ENCODE data around the gene CPEB2. TPM values are rescaled to one million over a fixed set of nuclear protein-coding genes. Genes with fewer than 3 reads are reported as not detected.

The CPEB2 gene
- total RNA-seq = 19.8 TPM

DNA sequence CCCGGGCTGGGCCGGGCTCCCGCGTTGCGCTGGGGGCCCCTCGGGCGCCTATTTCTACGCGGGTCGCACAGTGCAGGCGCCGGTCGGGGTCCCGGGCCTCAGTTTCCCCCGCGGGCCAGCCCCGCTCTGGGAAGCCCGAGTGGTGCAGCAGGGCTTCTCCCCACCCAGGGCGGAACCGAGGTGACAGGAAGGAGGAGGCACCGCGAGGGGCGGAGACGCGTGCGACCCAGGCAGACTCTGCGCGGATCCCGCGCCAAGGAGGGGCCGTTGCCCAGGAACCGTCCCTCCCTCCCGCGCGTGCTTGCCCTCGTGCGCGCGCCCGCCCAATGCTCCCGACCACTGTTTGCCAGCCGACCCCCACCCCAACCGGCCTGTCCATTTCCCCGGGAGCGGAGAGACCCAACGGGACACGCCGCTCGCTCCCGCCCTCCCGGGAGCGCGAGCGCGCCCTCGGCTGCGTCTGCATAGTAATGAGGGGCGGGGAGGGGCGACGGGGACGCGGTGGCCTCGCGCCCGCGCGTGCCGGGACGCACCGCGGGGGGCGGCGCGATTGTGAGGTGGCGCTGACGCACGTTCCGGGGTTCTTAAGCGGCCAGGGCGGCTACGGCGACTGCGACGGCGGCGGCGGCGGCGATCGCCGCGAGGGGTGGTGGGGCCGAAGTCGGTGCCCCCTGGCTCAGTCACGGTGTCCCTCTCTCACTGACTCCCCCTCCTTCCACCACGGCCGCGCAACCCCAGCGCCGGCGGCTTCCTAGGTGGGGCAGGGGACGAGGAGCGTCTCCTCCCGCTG is at the start of gene CPEB2:
Gene CPEB2, plus strand, starts transcription at position 613 of the 790 bp plus-strand sequence. CDS start 193 bp downstream, outside the sequence.
- peak; percentile 95 for DNase-seq (ENCODE audit: low spot score)

DNA sequence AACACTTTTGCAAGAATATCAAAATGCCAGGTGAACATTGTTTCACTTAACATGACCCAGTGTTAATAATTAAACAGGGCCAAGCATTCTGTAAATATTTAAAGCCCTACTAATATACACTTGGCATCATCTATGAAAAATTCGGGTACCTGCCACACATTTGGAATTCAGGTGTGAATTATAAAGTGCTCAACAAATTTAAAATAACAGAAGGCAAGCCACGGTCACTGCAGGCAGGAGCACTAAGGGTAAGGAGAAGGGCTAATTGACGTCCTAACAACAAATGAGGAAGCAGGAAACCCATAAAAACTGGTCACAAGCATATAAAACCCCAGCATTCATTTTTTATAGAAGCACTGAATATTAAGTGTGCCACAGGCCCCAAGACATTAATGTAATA is 43.8 kb upstream of the CPEB2 start:
- DNase-seq (ENCODE audit: low spot score) = no peak

DNA sequence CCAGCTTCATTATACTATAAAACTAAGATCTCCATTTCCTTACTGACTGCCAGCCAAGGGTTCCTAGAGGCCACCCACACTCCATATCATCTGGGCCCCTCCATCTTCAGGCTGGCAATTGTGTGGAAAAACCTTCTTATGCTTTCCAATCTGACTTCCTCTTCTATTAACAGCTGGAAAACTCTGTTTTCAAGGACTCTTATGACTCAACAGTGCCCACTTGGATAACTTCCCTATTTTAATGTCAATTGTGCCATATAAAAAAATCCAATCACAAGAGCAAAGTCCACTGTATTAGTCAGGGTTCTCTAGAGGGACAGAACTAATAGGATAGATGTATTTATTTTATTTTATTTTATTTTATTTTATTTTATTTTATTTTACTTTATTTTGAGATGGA is 41.0 kb upstream of the CPEB2 start:
- no peak for DNase-seq (ENCODE audit: low spot score)

DNA sequence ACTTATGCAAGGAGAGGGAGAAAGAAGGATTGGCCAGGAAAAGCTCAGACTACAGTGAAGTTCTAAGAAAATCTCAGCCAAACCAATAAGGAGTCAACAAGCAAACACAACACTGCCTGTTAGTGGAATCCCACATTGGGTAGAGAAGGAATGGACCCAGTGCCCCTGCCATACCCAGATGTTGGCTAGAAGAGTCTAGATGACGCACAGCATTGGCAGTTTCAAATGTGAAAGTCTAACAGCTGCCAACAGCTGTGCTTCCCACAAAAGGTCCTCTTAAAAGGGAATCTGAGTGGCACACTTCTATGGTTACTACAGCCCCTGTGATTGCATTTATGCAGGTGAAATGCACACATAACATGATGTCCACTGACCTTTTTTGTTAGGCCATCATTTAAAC is 37.2 kb upstream of the CPEB2 start:
- DNase-seq (ENCODE audit: low spot score) = no peak

DNA sequence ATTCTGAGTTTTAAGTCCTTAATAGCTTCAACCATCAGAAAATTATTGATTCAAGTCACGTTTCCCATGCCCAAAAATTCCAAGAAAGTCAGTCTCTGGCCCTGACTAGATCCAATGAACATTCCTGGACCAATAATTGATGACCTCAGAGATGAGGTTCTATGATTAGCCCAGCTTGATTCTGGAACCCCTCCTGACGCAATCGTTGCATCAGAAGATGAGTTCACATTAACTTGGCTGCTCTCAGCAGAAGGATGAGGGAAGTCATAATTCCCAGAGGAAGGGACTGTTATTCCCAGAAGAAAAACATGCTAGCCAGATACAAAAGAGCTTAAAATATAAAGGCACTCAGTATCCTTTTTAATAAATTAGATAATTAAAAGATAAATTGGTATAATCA is 34.3 kb upstream of the CPEB2 start:
- no peak for DNase-seq (ENCODE audit: low spot score)

DNA sequence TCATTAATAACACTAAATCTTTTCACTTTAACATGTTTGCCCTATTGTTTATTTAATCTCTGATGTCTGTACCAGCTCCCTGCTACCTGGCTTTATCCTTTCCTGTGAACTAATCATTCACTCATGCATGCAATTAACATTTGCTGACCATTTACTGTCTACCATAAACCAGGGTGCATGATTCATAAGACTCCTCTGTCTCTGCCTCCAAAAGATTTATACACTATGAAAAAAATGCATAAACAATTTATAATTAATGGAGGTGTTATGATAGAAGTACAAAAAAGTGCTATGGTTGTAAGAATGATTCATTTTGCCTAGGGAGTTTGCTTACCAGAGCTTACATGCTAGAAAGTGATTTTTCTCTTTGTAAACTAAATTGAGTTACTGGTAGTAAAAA is 24.5 kb upstream of the CPEB2 start:
- DNase-seq (ENCODE audit: low spot score) = no peak

DNA sequence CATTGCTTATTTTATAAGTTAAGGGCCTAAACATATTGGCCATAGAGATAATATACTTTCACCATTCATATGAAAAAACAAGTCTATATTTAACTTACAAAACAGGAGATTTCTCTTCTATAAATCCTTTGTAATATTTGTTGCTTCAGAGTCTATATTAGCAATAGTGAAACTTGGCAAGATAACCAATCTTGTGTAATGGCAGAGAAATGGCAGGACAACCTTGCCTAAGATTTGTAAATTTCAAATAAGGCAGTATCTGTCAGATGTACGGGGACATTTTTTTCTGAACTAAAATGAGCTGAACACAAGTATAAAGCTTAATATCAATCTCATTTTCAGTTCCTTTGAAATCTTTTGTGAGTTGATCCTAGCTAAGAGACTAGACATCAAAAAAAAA is 17.8 kb upstream of the CPEB2 start:
- DNase-seq (ENCODE audit: low spot score) = no peak

DNA sequence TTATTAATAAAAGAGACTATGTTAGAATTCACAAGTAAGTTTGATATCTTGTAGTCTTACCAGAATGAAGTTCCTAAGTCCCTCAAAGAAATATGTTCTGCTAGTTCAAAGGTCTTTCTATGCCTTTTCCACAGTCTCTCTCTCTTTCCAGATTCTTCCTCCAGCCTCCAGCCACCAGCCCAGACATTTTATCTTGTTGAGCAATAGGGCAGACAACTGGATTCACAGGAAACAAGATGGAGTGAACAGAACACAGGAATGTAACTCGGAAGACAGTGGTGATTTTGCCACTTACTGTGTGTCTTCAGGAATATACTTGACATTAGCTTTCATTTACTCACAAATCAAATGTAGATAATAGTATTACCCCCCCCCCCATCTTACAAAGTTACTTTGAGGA is 17.1 kb upstream of the CPEB2 start:
- DNase-seq (ENCODE audit: low spot score) = no peak

DNA sequence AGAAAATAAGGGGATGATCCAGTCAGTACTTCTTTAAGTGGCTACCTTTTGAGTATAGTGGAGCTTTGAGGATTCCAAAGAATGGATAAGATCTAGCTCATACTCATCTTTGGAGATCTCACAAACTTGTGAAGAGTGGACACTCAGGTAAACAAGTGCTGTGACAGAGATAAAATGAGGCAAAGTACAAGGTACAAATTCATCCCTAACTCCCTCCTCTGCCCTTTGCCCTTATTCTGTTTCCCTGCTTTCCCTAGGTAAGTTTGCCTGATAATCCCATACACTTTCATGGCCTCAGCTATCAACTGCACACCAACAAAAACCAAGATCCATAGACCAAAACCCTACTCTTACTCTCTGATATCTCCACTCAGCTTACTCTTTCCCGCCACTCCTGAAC is 16.4 kb upstream of the CPEB2 start:
- no peak for DNase-seq (ENCODE audit: low spot score)

DNA sequence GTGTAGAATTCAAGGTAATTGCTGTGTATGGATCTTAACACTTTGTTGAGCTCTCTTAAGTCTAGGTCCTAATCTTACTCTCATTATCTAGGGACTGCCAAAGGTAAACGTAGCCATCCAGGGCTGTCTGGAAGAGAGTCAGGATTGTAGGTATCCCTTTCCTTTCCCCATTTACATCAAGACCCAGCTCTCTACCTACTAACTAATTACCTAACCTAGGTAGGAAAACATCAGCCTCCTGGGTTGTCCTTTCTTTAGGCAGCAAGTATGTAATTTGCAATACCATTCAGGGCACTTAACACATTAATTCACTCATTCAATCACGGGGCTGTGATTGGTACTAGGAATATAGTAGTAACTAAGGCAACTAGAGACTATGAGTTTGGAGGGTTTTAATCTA is 15.2 kb upstream of the CPEB2 start:
- DNase-seq (ENCODE audit: low spot score) = no peak

DNA sequence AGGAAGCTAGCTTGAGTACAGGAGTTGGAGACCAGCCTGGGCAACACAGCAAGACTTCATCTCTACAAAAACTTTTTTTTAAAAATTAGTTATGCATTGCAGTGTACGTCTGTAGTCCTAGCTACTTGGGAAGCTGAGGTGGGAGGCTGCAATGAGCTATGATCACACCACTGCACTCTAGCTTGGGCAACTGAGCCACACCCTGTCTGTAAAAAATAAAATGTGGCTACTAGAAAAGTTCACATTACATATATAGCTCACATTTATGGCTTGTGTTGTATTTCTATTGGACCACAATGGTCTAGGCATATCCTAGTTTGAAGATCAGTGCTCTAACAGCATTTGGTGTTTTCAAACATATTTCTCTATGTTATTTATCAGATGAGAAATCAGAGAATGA is 11.8 kb upstream of the CPEB2 start:
- DNase-seq (ENCODE audit: low spot score) = no peak

DNA sequence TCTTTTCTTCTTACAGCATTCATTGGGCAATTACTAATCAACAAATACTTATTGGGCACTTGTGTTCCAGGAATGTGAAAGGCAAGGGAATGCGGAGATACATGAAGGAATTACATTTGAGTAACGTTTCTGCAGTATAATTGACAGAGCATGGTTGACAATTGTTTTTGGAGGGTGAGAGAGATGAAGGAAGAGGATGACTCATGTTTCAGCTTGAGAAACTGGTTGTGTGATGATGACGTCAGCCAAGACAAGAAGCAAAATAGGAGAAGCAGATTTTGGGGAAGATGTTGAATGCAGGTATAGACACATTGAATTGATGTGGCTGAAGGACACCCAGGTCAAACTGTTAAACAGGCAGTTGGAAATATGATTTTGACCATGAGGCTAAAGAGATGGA is 8.0 kb upstream of the CPEB2 start:
- no peak for DNase-seq (ENCODE audit: low spot score)

DNA sequence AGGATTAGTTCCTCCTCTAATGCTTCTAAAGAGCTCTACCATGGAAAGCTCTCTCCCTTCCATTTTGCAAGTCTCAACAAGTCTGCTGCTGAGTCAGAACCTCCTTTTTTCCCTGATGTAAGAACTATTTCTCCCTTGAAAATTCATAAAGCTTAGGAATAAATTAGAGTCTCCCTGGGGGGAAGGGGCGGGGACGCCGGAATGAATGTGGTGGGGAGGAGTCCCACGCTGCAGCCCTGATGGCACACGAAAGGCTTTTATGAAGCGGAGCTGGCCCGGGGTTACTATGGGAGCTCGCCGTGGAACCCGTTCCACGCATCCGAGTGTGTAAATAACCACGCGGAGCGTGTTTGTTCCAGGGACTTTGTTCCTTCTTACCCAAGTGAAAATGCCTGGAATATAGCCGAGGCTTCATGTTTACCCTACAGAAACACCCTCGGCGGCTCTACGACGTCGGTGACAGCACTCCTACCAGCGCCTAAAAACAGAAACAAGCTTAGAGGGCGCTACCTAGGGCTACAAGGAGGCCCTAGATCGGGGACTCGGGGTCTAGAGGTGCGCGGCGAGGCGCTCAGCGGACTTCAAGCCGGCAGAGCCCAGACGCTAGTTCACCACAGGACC is 923 bp upstream of the CPEB2 start:
- peak; percentile 82 for DNase-seq (ENCODE audit: low spot score)

DNA sequence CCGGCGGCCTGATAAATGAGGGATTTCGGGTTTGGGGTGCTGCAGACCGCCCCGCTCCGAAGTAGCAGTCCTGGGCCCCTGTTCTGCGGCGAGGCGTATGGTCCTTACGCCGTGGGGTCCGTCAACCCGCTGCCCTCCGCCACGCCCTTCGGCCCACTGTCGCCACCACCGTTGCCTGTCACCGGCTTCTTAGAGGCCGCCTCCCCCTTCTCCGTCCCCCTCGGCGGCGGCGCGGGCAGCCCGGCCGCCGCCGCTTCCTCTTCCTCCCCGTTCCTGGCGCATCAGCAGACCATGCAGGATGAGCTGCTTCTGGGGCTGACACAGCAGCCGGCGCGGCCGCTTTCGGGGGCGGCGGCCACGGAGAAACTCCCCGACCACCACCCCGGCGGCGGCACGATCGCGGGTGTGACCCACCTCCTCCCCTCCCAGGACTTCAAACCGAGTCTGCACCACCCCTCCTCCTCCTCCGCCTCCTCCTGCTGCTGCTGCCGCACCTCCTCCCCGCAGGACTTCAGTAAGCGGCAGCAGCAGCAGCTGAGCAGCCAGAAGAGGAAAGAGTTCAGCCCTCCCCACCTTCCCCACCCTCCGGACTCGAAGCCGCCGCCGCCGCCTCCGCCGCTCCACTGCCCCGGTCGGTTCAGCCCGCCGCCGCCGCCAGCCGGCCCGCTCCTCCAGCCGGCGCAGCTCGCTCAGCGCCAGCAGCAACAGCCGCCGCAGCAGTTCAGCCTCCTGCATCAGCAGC is 549 bp downstream of the CPEB2 start:
- peak; percentile 81 for DNase-seq (ENCODE audit: low spot score)

DNA sequence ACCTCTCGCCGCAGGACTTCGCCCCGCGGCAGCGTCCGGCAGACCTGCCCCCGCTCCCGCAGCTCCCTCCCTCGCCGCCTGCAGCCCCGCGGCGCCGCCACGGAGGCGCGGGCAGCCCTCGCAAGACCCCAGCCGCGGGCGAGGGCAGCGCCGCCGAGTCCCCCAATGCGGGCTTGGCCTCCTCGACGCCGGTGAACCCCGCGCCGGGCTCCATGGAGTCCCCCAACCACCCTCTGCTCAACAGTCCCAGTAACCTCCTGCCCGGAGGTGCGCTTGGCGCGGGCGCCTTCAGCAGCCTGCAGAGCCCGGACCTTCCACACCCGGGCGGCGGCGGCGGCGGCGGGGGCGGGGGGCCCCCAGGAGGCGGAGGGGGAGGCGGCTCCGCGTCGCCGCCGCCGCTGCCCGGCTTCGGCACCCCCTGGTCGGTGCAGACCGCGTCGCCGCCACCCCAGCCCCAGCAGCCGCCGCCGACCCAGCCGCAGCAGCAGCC is 1.2 kb downstream of the CPEB2 start:
- DNase-seq (ENCODE audit: low spot score) = peak; percentile 62

DNA sequence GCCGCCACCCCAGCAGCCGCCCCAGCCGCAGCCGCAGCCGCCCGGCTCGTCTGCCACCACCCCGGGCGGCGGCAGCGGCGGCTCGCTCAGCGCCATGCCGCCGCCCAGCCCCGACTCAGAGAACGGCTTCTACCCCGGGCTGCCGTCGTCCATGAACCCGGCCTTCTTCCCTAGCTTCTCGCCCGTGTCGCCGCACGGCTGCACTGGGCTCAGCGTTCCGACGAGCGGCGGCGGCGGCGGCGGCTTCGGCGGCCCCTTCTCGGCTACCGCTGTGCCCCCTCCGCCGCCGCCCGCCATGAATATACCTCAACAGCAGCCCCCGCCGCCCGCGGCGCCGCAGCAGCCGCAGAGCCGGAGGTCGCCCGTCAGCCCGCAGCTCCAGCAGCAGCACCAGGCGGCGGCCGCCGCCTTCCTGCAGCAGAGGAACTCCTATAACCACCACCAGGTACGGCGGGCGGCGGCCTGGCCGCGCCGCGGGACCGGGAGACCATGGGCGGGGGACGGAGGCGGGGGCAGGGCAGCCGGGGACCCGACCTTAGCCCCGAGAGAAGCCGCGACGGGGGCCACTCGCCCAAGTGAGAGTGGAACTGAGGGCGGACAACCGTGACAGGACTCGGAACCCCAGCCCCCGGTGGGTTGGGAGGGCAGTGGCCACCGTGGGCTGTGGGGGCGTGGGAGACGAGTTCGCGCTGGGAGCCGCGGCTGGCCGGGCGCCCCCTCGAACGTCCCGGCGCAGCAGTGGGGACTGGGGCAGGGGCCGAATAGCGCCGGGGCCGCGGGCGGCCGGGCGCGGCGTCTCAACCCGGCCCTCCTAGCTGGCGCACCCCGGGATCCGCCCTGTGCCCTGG is 1.8 kb downstream of the CPEB2 start:
- peak; percentile 47 for DNase-seq (ENCODE audit: low spot score)

DNA sequence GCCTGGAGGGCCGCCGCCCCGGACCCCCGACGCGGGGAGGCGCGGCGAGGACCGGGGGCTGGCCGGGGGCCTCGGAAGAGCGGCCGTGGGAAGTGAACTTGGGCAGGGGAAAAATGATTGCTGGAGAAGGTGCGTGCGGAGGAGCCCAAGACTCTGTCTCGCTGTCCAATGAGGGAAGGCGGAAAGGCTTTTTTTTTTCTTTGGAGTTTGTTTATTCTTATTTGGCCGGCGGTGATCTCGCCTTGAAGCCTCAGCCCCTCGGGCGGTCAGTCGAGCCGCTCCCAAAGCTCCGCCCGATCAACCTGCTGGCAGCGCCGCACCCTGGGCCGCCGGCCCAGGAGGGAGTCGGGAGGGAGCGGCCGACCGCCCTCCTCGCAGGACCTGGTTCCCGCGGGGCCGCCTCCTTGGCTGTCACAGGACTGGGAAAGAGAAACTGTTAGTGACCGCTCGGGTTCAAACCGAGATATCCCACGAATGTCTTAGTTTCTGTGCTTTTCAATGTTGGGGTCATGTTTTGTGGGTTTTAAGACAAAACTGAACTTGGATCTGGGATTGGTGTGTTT is 2.5 kb downstream of the CPEB2 start:
- DNase-seq (ENCODE audit: low spot score) = peak; percentile 89

DNA sequence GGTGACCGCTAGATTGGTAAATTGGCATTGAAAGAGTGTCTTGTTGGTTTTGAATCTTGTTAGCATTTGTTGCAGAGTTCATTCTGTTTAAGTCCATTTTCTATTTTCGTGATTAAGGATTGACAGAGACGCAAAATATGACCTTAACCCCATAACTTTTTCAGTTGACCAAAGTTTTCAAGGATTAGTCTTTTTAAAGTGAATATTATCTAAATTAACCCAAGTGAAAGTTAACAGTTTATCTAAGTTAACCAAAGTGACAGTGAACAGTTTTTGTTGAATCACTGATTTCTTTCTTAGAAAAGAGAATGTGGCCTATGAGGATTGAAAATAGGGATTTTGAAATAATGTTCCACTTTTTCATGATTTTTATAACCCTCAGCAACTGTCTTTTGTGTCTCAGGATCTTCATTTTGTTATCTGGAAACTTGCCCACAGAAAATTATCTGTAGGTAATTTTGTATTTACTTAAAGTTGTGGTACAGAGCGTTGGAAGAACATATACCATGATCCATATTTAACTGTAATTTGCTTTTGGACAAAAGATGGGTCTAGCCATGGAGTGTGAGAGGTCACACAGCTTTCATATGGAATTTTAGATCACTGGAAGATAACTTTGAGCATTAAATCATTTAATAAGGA is 3.3 kb downstream of the CPEB2 start:
- DNase-seq (ENCODE audit: low spot score) = no peak

DNA sequence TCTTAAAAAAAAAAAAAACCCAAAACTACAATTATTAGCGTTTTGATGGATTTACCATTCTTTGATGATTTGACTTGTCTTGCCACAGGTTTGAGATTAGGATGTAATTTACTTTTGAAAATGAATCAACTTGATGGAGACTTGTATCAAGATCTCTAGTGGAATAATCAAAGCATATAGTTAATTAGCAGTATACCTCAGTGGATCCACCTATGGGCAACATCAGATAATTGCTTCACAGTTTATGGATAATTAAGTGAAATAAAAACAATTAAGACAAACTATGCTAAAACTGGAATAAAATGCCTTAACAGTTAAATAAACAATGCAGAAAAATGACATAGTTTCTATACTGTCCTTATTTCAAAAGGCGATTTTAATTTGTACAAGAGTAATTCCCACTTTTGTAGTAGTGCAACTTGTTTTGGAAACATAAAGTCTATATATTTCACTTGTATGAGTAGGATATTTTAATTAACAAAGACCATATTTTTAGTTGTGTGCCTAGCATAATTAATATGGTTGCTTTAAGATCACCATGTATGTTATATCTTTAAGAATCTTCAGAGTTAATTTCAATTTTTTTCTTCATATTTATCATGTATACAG is 4.2 kb downstream of the CPEB2 start:
- no peak for DNase-seq (ENCODE audit: low spot score)

DNA sequence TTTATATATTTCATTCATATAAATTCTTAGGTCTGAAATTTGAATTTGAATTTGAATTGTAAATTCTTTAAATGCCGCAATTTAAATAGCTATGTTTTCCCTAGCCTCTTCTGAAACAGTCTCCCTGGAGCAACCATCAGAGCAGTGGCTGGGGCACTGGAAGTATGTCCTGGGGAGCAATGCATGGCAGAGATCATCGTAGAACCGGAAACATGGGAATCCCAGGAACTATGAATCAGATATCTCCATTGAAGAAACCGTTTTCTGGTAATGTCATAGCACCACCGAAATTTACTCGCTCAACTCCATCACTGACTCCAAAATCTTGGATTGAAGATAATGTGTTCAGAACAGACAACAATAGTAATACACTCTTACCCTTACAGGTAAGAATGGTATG is 4.9 kb downstream of the CPEB2 start:
- DNase-seq (ENCODE audit: low spot score) = no peak

All from ureter (tissue), 1 donor.